Measurements from ENCODE around the gene HACD3.

DNA sequence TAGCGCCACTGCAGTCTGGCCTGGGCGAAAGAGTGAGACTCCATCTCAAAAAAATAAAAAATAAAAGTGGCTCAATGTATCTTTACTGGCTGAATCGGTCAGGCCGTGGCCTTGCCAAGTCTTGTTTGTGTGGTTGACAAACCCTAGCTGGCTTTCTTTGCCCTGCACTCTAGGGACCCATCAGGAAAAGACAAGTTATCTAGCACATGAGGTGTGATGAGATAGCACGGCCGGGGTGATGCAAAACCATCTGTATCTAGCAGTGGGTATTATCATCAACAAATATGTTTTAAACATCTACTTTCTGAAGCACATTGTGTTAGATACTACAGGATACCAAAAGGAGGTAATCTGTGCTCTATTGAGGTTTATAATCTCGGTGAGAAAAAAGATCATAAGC is 8.9 kb upstream of the HACD3 start:
- TF ChIP-seq, protein P1, sequence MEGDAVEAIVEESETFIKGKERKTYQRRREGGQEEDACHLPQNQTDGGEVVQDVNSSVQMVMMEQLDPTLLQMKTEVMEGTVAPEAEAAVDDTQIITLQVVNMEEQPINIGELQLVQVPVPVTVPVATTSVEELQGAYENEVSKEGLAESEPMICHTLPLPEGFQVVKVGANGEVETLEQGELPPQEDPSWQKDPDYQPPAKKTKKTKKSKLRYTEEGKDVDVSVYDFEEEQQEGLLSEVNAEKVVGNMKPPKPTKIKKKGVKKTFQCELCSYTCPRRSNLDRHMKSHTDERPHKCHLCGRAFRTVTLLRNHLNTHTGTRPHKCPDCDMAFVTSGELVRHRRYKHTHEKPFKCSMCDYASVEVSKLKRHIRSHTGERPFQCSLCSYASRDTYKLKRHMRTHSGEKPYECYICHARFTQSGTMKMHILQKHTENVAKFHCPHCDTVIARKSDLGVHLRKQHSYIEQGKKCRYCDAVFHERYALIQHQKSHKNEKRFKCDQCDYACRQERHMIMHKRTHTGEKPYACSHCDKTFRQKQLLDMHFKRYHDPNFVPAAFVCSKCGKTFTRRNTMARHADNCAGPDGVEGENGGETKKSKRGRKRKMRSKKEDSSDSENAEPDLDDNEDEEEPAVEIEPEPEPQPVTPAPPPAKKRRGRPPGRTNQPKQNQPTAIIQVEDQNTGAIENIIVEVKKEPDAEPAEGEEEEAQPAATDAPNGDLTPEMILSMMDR (IDR thresholded peaks at IDR 0.05), result no peak
- TF ChIP-seq EP300 (IDR thresholded peaks at IDR 0.05) (no peak), POLR2A (IDR thresholded peaks at IDR 0.05; ENCODE audit: low read depth) (no peak)
